H9 (cell line): ENCODE results near the gene CDH4. TPM values are rescaled to one million over a fixed set of nuclear protein-coding genes. Genes with fewer than 3 reads are reported as not detected.

Experiments
- DNase-seq: peaks from one replicate; pipeline ENCODE4 v3.0.0-alpha.2; 2017
- H2AFZ ChIP-seq: one replicate; pipeline ENCODE4 v1.6.1; 2013; ENCODE audit warnings: mild to moderate bottlenecking, low read length, control low read depth, moderate library complexity
- H2AK5ac ChIP-seq: 2 replicates; pipeline ENCODE4 v1.6.1; 2013; ENCODE audit warnings: low read length, control low read depth, mixed read lengths; ENCODE audit not compliant: insufficient read length
- H2BK120ac ChIP-seq: one replicate; pipeline ENCODE4 v1.6.1; 2013; ENCODE audit warnings: low read depth, mild to moderate bottlenecking, low read length, control low read depth, inconsistent platforms; ENCODE audit not compliant: poor library complexity, severe bottlenecking
- H2BK12ac ChIP-seq: 2 replicates; pipeline ENCODE4 v1.6.1; 2013; ENCODE audit warnings: low read length, control low read depth, mixed read lengths, low read depth; ENCODE audit not compliant: insufficient read length
- H2BK15ac ChIP-seq: 2 replicates; pipeline ENCODE4 v1.6.1; 2013; ENCODE audit warnings: low read depth, low read length, control low read depth
- H2BK20ac ChIP-seq: one replicate; pipeline ENCODE4 v1.6.1; 2013; ENCODE audit warnings: low read depth, mild to moderate bottlenecking, low read length, control low read depth, inconsistent platforms; ENCODE audit not compliant: poor library complexity, severe bottlenecking
- H2BK5ac ChIP-seq: 2 replicates; pipeline ENCODE4 v1.6.1; 2013; ENCODE audit warnings: low read length, control low read depth, mixed read lengths; ENCODE audit not compliant: insufficient read length
- H3K14ac ChIP-seq: 2 replicates; pipeline ENCODE4 v1.6.1; 2013; ENCODE audit warnings: low read length, control low read depth; ENCODE audit not compliant: insufficient read depth
- H3K18ac ChIP-seq: 2 replicates; pipeline ENCODE4 v1.6.1; 2013; ENCODE audit warnings: low read depth, mild to moderate bottlenecking, mixed read lengths, low read length, control low read depth; ENCODE audit not compliant: insufficient read length
- H3K23ac ChIP-seq: 2 replicates; pipeline ENCODE4 v1.6.1; 2013; ENCODE audit warnings: low read length, control low read depth, mixed read lengths, low read depth; ENCODE audit not compliant: insufficient read length
- H3K23me2 ChIP-seq: 2 replicates; pipeline ENCODE4 v1.6.1; 2013; ENCODE audit warnings: low read depth, mild to moderate bottlenecking, mixed read lengths, low read length, control low read depth; ENCODE audit not compliant: insufficient read length, poor library complexity, severe bottlenecking
- H3K27ac ChIP-seq: 2 replicates; pipeline ENCODE4 v1.5.1; 2013; ENCODE audit warnings: low read length, control low read depth, mixed read lengths, low read depth; ENCODE audit not compliant: insufficient read length
- H3K27me3 ChIP-seq: 2 replicates; pipeline ENCODE4 v1.6.1; 2013; ENCODE audit warnings: low read length, control low read depth, inconsistent platforms; ENCODE audit not compliant: insufficient read depth
- H3K4ac ChIP-seq: 2 replicates; pipeline ENCODE4 v1.6.1; 2013; ENCODE audit warnings: low read depth, mild to moderate bottlenecking, control low read depth, inconsistent platforms, low read length, moderate library complexity
- H3K4me1 ChIP-seq: 2 replicates; pipeline ENCODE4 v1.6.1; 2013; ENCODE audit warnings: low read length, control low read depth, inconsistent platforms; ENCODE audit not compliant: insufficient read depth
- H3K4me2 ChIP-seq: 2 replicates; pipeline ENCODE4 v1.6.1; 2013; ENCODE audit warnings: low read length, control low read depth, mixed read lengths; ENCODE audit not compliant: insufficient read length, insufficient read depth
- H3K56ac ChIP-seq: 2 replicates; pipeline ENCODE4 v1.6.1; 2013; ENCODE audit warnings: low read depth, mild to moderate bottlenecking, mixed read lengths, low read length, control low read depth; ENCODE audit not compliant: insufficient read length
- H3K79me1 ChIP-seq: 2 replicates; pipeline ENCODE4 v1.6.1; 2013; ENCODE audit warnings: low read depth, mild to moderate bottlenecking, moderate library complexity, low read length, control low read depth, inconsistent platforms; ENCODE audit not compliant: insufficient read depth, poor library complexity, severe bottlenecking
- H3K79me2 ChIP-seq: 2 replicates; pipeline ENCODE4 v1.6.1; 2013; ENCODE audit warnings: low read length, control low read depth, inconsistent platforms; ENCODE audit not compliant: insufficient read depth
- H3K9ac ChIP-seq: 2 replicates; pipeline ENCODE4 v1.6.1; 2013; ENCODE audit warnings: low read length, control low read depth, mixed read lengths; ENCODE audit not compliant: insufficient read length; ENCODE audit errors: extremely low read depth
- H3K9me3 ChIP-seq: one replicate; pipeline ENCODE4 v1.6.1; 2013; ENCODE audit warnings: low read depth, low read length, inconsistent platforms; ENCODE audit not compliant: control insufficient read depth
- H3T11ph ChIP-seq: one replicate; pipeline ENCODE4 v1.6.1; 2013; ENCODE audit warnings: mild to moderate bottlenecking, low read length, control low read depth, inconsistent platforms
- H4K20me1 ChIP-seq: one replicate; pipeline ENCODE4 v1.6.1; 2013; ENCODE audit not compliant: control insufficient read depth, insufficient read length, insufficient read depth
- H4K5ac ChIP-seq: 2 replicates; pipeline ENCODE4 v1.6.1; 2013; ENCODE audit warnings: low read depth, mild to moderate bottlenecking, mixed read lengths, low read length, control low read depth; ENCODE audit not compliant: insufficient read length
- H4K8ac ChIP-seq: replicated peaks from 2 replicates; pipeline ENCODE4 v1.6.1; 2013; ENCODE audit warnings: low read length, control low read depth, mixed read lengths, low read depth; ENCODE audit not compliant: insufficient read length
- H4K91ac ChIP-seq: 2 replicates; pipeline ENCODE4 v1.6.1; 2013; ENCODE audit warnings: low read depth, mild to moderate bottlenecking, moderate library complexity, mixed read lengths, low read length, control low read depth; ENCODE audit not compliant: insufficient read length
- H3K27ac Mint-ChIP-seq, 3 experiments: 2 replicates in 2 of 3; 3 replicates in 1 of 3; pipeline ENCODE4 v1.8.0; 2020 to 2021; ENCODE audit warnings: mixed read lengths in 3 of 3, mild to moderate bottlenecking in 1 of 3, moderate library complexity in 1 of 3
- H3K27me3 Mint-ChIP-seq: 2 replicates; pipeline ENCODE4 v1.8.0; 2021; ENCODE audit warnings: low read depth, mild to moderate bottlenecking, moderate library complexity, mixed read lengths
- H3K36me3 Mint-ChIP-seq, 3 experiments: 2 replicates in 2 of 3; 3 replicates in 1 of 3; pipeline ENCODE4 v1.8.0; 2020 to 2021; ENCODE audit warnings: low read depth in 3 of 3, mixed read lengths in 3 of 3; ENCODE audit not compliant: insufficient read depth in 1 of 3
- H3K4me1 Mint-ChIP-seq, 2 experiments: 2 replicates each; pipeline ENCODE4 v1.8.0; 2020; ENCODE audit warnings: mixed read lengths in 2 of 2
- H3K4me3 Mint-ChIP-seq, 2 experiments: 2 replicates in 1 of 2; 3 replicates in 1 of 2; pipeline ENCODE4 v1.8.0; 2020 to 2021; ENCODE audit warnings: mild to moderate bottlenecking in 2 of 2, mixed read lengths in 2 of 2, moderate library complexity in 1 of 2
- H3K9me3 Mint-ChIP-seq, 2 experiments: 2 replicates in 1 of 2; 3 replicates in 1 of 2; pipeline ENCODE4 v1.8.0; 2020; ENCODE audit warnings: mild to moderate bottlenecking in 2 of 2, mixed read lengths in 2 of 2, moderate library complexity in 1 of 2
- CTCF ChIP-seq: fragments of 200-600 bp; sonication (generic); conservative IDR thresholded peaks from 3 replicates; pipeline ENCODE4 v1.8.0; 2021; ENCODE audit warnings: antibody characterized with exemption, mild to moderate bottlenecking
- WGBS: extraction: QIAGEN DNeasy Blood & Tissue Kit; methylation state at CpG from one replicate; pipeline ENCODE4 v1.1.7; 2013; ENCODE audit warnings: missing lambda C conversion rate, low lambda C conversion rate, mixed read lengths; ENCODE audit not compliant: insufficient read length; ENCODE audit errors: extremely low coverage; 5-methylcytosine and 5-hydroxymethylcytosine counted together
- total RNA-seq: library from RNA; stranded (reverse); gene quantifications from 2 replicates; pipeline ENCODE4 v1.2.1, GENCODE V29; 2021

CDH4 gene
- total RNA-seq, 1 experiment from 2014 or later, result 3.0 TPM

DNA sequence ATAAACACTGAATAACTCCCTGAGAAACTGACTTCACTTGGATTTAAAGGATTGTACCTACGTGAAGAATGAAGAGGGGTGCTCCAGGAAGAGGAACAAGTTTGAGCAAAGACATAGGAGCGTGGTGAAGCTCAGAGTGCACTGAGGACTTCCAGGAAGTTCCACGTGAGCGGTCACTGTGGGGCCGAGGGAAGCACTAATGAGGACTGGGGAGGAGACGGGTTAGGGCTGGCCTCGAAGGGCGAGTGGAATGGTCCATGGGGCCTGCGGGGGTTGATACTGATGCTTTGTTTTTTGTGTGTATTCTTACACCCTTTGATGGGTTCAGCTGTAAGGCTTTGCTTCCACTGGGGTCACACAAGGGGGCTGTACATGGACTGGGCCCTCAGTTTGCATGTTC lies 91.9 kb downstream of the CDH4 start:
- H3K4me1 Mint-ChIP-seq, result peaks cover 10 to 21% of the 10 kb centered on the region in 2 experiments
- no peak overlapping the region for H3K27ac Mint-ChIP-seq
- H3K9ac ChIP-seq, result no peak overlapping the region

More for the DNA sequence above, 91.9 kb downstream of the CDH4 start:
- no peak for DNase-seq
- H3K27me3 ChIP-seq, result no peaks in the 10 kb centered on the region; the same call in 1 of the 2 replicates
- no peaks in the 10 kb centered on the region for H3K23me2 ChIP-seq
- H3K23ac ChIP-seq, result no peak overlapping the region
- no peak overlapping the region for H2BK20ac ChIP-seq
- no peak overlapping the region for H3K4ac ChIP-seq
- H3K4me2 ChIP-seq, result no peak overlapping the region
- no peaks in the 10 kb centered on the region for H4K20me1 ChIP-seq
- TF ChIP-seq CTCF, result no peak
- no peak overlapping the region for H3K27ac ChIP-seq
- H2AK5ac ChIP-seq, result no peak overlapping the region
- H3K18ac ChIP-seq, result no peak overlapping the region
- no peak overlapping the region for H3K4me3 Mint-ChIP-seq
- no peaks in the 10 kb centered on the region for H3K9me3 ChIP-seq
- H2BK120ac ChIP-seq, result no peak overlapping the region
- no peak overlapping the region for H4K91ac ChIP-seq
- H3K79me2 ChIP-seq, result no peaks in the 10 kb centered on the region
- peaks cover 97% of the 10 kb centered on the region for H3K27me3 Mint-ChIP-seq
- no peaks in the 10 kb centered on the region for H3K4me1 ChIP-seq
- H2BK5ac ChIP-seq, result no peak overlapping the region
- WGBS, result no CpG with 5 or more reads among the region's 9 CpGs
- no peak overlapping the region for H3K56ac ChIP-seq
- H2BK15ac ChIP-seq, result no peak overlapping the region
- peaks cover 12 to 13% of the 10 kb centered on the region in 2 experiments; a peak in 3 of 5 replicates for H3K9me3 Mint-ChIP-seq
- peaks cover 0 to 9% (median 4%) of the 10 kb centered on the region in 3 experiments; a peak in 4 of 7 replicates for H3K36me3 Mint-ChIP-seq
- H2BK12ac ChIP-seq, result no peak overlapping the region
- H3T11ph ChIP-seq, result no peak overlapping the region
- H2AFZ ChIP-seq, result no peak overlapping the region
- H4K8ac ChIP-seq, result no peak overlapping the region
- H3K79me1 ChIP-seq, result no peaks in the 10 kb centered on the region
- H4K5ac ChIP-seq, result no peak overlapping the region
- H3K14ac ChIP-seq, result no peak overlapping the region
